ENCODE data around the gene C2CD2L.
"Not testable (repeated sequence)": the region's sequence is repeated elsewhere in the genome, so short reads cannot be mapped to it uniquely, and the experiment has no call there.

C2CD2L gene

GRCh38 chr11:119166368-119167076, 59.4 kb downstream of the C2CD2L start:
- no peaks in the 10 kb centered on the region for H3K36me3 ChIP-seq (ENCODE audit: insufficient read depth, low read length)
- H3K9me3 ChIP-seq (ENCODE audit: control insufficient read depth, insufficient read depth, low read length) = no peaks in the 10 kb centered on the region
- peaks cover 7% of the 10 kb centered on the region; the same call in 1 of the 2 replicates for H3K4me1 ChIP-seq (ENCODE audit: insufficient read depth, low read length)
- H3K9ac ChIP-seq (ENCODE audit: low read depth, low read length) = no peak overlapping the region

- H3K36me3 ChIP-seq (ENCODE audit: insufficient read depth, low read length); H3K9ac ChIP-seq (ENCODE audit: low read depth, low read length); H3K9me3 ChIP-seq (ENCODE audit: control insufficient read depth, insufficient read depth, low read length); H3K4me1 ChIP-seq (ENCODE audit: insufficient read depth, low read length): not testable (repeated sequence)
Observed at GRCh38 chr11:119167077-119167458, 59.9 kb downstream of the C2CD2L start.

- no peak overlapping the region for H3K9ac ChIP-seq (ENCODE audit: low read depth, low read length)
- H3K36me3 ChIP-seq (ENCODE audit: insufficient read depth, low read length) = no peaks in the 10 kb centered on the region; the same call in 1 of the 2 replicates
- peaks cover 7% of the 10 kb centered on the region; the same call in 1 of the 2 replicates for H3K4me1 ChIP-seq (ENCODE audit: insufficient read depth, low read length)
- no peaks in the 10 kb centered on the region for H3K9me3 ChIP-seq (ENCODE audit: control insufficient read depth, insufficient read depth, low read length)
Observed at GRCh38 chr11:119167933-119168332, 60.8 kb downstream of the C2CD2L start.

All from ES-I3 (cell line).